Lung (tissue), 12 donors: ENCODE results near the gene SLC6A6. TPM values are rescaled to one million over a fixed set of nuclear protein-coding genes. Genes with fewer than 3 reads are reported as not detected.

Experiments used
- ATAC-seq: fragments of 200-7000 bp; cut with Tn5 transposase; one replicate; pipeline ENCODE4 v1.9.1; 2020; ENCODE audit warnings: moderate number of reproducible peaks; ENCODE audit not compliant: insufficient read depth, low FRiP score
- DNase-seq, 3 donors: peaks; one replicate each; pipeline ENCODE4 v3.0.0-alpha.2; 2013 to 2017
- H3K27ac ChIP-seq, 2 donors: one replicate each; pipeline ENCODE4 v1.5.1; 2013; ENCODE audit warnings: mild to moderate bottlenecking in 2 of 2, moderate library complexity in 2 of 2, control low read depth in 1 of 2, inconsistent platforms in 1 of 2, low read depth in 1 of 2, low read length in 1 of 2
- H3K27me3 ChIP-seq, 3 donors: one replicate each; pipeline ENCODE4 v1.5.1; 2013; ENCODE audit warnings: low read length in 2 of 3; ENCODE audit not compliant: control insufficient read depth in 3 of 3, insufficient read depth in 3 of 3
- H3K36me3 ChIP-seq, 4 donors: one replicate each; pipeline ENCODE4 v1.5.1; 2013; ENCODE audit warnings: low read length in 4 of 4, mild to moderate bottlenecking in 1 of 4, moderate library complexity in 1 of 4; ENCODE audit not compliant: control insufficient read depth in 4 of 4, insufficient read depth in 4 of 4
- H3K4me1 ChIP-seq, 5 donors: one replicate each; pipeline ENCODE4 v1.5.1; 2013; ENCODE audit warnings: low read length in 5 of 5, mild to moderate bottlenecking in 2 of 5, moderate library complexity in 1 of 5; ENCODE audit not compliant: control insufficient read depth in 5 of 5, insufficient read depth in 5 of 5
- H3K4me3 ChIP-seq: one replicate; pipeline ENCODE4 v1.5.1; 2013; ENCODE audit warnings: mild to moderate bottlenecking, control low read depth, moderate library complexity
- H3K9ac ChIP-seq, 2 donors: one replicate each; pipeline ENCODE4 v1.5.1; 2013; ENCODE audit warnings: low read length in 2 of 2, control low read depth in 1 of 2; ENCODE audit not compliant: insufficient read depth in 1 of 2
- H3K9me3 ChIP-seq, 4 donors: one replicate each; pipeline ENCODE4 v1.5.1; 2013; ENCODE audit warnings: low read length in 3 of 4, mild to moderate bottlenecking in 1 of 4, moderate library complexity in 1 of 4; ENCODE audit not compliant: control insufficient read depth in 4 of 4, insufficient read depth in 3 of 4
- WGBS, 2 donors: extraction: QIAGEN DNeasy Blood & Tissue Kit; methylation state at CpG; one replicate each; pipeline ENCODE4 v1.1.7; 2013; 5-methylcytosine and 5-hydroxymethylcytosine counted together
- polyA plus RNA-seq, 2 donors: library from polyadenylated mRNA; stranded (reverse); fragments of 200-250 nt; gene quantifications; one replicate each; pipeline ENCODE4 v1.2.1, GENCODE V29; 2013
- total RNA-seq, 2 donors: library from RNA; depleted of rRNA in 1 of 2; stranded (reverse); fragments of >200 nt in 1 of 2; gene quantifications; one replicate each; pipeline ENCODE4 v1.2.1, GENCODE V29; 2014 to 2021
- TF ChIP-seq, protein P1 (sequence below): IDR thresholded peaks from 2 replicates; pipeline ENCODE4 v1.5.1; 2012; ENCODE audit warnings: mild to moderate bottlenecking; ENCODE audit errors: control extremely low read depth, extremely low read depth
- donor health status: control.
- donor health status: control.
- donor health status: Bipolar disorder and iron deficiency.
- donor health status: healthy.
- donor health status: DM: yes; HTN: yes; CAD: no.

Gene SLC6A6
- total and polyA plus RNA-seq, 4 donors = 16.1 to 96.3 (median 57.4) TPM

DNA sequence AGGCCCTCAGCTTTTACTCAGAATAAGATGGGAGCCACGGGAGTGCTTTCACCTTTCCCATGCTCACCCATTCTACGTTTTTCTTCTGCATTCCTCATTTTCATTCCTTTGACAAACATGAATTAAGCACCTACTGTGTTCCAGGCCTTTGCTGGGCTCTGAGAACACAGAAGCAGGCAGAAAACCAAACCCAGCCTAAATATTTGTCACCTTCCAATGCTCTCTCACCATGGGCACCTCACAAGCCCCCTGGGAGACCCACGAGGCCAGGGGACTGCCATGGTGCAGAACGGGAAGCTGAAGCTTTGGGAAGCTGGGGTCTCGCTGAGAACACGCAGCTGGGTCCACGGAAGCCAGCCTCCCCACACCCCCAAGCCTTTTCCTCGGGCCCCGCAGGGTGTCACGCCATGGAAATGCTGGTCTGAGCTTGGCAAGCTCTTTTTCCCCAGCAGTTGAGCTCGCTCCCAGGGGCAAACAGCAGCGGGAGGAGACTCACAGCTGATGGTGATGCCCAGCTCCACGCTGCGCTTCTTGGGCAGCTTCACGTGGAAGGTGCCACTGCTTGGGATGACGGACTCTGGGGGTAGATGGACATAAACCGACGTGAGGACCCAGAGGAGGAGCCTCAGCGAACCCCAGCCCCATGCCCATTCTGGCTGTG, 110.0 kb downstream of the SLC6A6 start:
- Histone ChIP-seq H3K9me3 (no peaks in the 10 kb centered on the region), H3K36me3 (no peaks in the 10 kb centered on the region), H3K27ac (no peak overlapping the region), H3K4me3 (no peak overlapping the region), H3K9ac (no peak overlapping the region), H3K27me3 (no peaks in the 10 kb centered on the region), H3K4me1 (no peaks in the 10 kb centered on the region)
- DNase-seq (peak in 1 of 3 donors; percentile 4), ATAC-seq (no peak)
- TF ChIP-seq, protein P1, sequence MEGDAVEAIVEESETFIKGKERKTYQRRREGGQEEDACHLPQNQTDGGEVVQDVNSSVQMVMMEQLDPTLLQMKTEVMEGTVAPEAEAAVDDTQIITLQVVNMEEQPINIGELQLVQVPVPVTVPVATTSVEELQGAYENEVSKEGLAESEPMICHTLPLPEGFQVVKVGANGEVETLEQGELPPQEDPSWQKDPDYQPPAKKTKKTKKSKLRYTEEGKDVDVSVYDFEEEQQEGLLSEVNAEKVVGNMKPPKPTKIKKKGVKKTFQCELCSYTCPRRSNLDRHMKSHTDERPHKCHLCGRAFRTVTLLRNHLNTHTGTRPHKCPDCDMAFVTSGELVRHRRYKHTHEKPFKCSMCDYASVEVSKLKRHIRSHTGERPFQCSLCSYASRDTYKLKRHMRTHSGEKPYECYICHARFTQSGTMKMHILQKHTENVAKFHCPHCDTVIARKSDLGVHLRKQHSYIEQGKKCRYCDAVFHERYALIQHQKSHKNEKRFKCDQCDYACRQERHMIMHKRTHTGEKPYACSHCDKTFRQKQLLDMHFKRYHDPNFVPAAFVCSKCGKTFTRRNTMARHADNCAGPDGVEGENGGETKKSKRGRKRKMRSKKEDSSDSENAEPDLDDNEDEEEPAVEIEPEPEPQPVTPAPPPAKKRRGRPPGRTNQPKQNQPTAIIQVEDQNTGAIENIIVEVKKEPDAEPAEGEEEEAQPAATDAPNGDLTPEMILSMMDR = no peak
- WGBS, 2 donors = 87 to 95% methylated on average over 19 of the region's 19 CpGs

DNA sequence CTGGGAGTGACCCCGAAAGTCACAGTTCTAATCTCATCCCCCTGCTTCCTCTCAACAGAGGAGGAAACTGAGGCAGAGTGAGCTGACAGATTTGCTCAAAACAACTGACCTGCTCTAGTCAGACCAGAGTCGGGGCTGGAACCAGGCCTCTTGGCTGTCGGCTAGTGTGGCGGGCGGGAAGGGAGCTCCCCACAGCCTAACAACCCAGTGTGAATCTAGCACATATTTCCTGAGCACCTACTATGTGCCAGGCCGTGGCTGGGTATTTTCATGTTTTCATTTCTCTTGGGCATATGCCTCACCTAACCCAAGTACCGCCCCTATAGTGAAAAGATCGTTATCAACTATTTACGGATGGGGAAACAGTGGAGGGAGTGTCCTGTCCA, 110.5 kb downstream of the SLC6A6 start:
- 71 to 72% methylated on average over 9 of the region's 9 CpGs for WGBS, 2 donors
- Histone ChIP-seq H3K9me3 (no peaks in the 10 kb centered on the region), H3K36me3 (no peaks in the 10 kb centered on the region), H3K27me3 (no peaks in the 10 kb centered on the region), H3K9ac (no peak overlapping the region), H3K4me1 (no peaks in the 10 kb centered on the region), H3K4me3 (no peak overlapping the region), H3K27ac (no peak overlapping the region)
- no peak for ATAC-seq
- TF ChIP-seq, protein P1 = no peak
- DNase-seq = no peak

DNA sequence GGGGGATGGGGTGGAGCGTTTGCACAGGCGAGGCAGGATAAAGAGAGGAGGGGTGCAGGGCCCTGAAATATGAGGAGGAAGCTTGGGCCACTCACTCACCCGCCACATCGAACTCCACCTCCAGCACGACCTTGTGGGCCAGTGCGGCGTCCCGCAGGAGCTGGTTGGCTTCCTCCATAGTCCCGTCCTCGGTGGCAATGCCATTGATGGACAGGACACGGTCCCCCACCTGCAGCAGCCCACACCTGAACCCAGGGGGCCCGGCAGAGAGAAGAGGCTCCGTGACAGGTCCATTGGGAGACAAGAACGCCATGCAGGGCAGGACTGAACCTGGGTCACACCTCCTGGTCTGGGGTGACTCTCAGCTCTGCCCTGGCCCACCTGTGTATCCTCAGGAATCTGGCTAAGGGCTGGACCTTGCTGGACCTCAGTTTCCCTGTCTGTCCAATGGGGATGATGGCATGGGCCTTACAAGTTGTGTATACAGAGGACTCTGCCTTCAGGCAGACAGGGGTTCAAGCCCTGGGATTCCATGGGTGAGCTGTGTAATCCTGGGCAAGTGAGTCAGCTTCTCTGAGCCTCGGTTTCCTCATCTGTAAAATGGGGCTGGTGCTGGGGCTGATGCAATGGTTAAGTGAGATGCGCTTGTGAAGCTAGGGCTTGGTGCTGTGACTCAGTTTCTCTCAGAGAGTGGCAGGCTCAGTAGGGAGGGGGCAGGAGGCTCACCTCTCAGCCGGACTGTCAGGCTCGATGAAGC, 111.3 kb downstream of the SLC6A6 start:
- Histone ChIP-seq H3K27ac (no peak overlapping the region), H3K27me3 (no peaks in the 10 kb centered on the region), H3K9me3 (no peaks in the 10 kb centered on the region), H3K36me3 (no peaks in the 10 kb centered on the region), H3K4me3 (no peak overlapping the region), H3K9ac (no peak overlapping the region), H3K4me1 (no peaks in the 10 kb centered on the region)
- DNase-seq (peak in 1 of 3 donors; percentile 10), ATAC-seq (no peak)
- TF ChIP-seq, protein P1 = no peak
- WGBS, 2 donors = 77 to 84% methylated on average over 18 of the region's 18 CpGs
